Central memory CD4-positive, alpha-beta T cell (primary cell): ENCODE data around the gene PPARGC1A.

Experiments
- DNase-seq: peaks from one replicate; pipeline ENCODE4 v3.0.0; 2022

The PPARGC1A gene

GRCh38 chr4:23837371-23837770, 52.5 kb downstream of the PPARGC1A start:
- DNase-seq, result no peak

GRCh38 chr4:23835774-23836478, 53.9 kb downstream of the PPARGC1A start:
- no peak for DNase-seq

GRCh38 chr4:23828779-23829178, 61.1 kb downstream of the PPARGC1A start:
- no peak for DNase-seq

- DNase-seq, result no peak
Measured at GRCh38 chr4:23828020-23828715, 61.7 kb downstream of the PPARGC1A start.

GRCh38 chr4:23822181-23822580, 67.7 kb downstream of the PPARGC1A start:
- no peak for DNase-seq

GRCh38 chr4:23819041-23819511, 70.8 kb downstream of the PPARGC1A start:
- no peak for DNase-seq

GRCh38 chr4:23818097-23818885, 71.6 kb downstream of the PPARGC1A start:
- DNase-seq, result no peak

GRCh38 chr4:23814996-23815660, 74.7 kb downstream of the PPARGC1A start:
- DNase-seq, result no peak

GRCh38 chr4:23814587-23814986, 75.3 kb downstream of the PPARGC1A start:
- DNase-seq, result no peak

- no peak for DNase-seq
Measured at GRCh38 chr4:23811161-23811560, 78.7 kb downstream of the PPARGC1A start.

GRCh38 chr4:23805450-23805851, 84.4 kb downstream of the PPARGC1A start:
- DNase-seq, result no peak

- DNase-seq, result no peak
Measured at GRCh38 chr4:23789762-23790161, 100.1 kb downstream of the PPARGC1A start.

- no peak for DNase-seq
Measured at GRCh38 chr4:23788460-23788859, 101.4 kb downstream of the PPARGC1A start.

GRCh38 chr4:23788027-23788426, 101.8 kb downstream of the PPARGC1A start:
- DNase-seq, result no peak

GRCh38 chr4:23782778-23783437, 106.9 kb downstream of the PPARGC1A start:
- DNase-seq, result no peak

- DNase-seq, result no peak
Measured at GRCh38 chr4:23779839-23780238, 110.0 kb downstream of the PPARGC1A start.

GRCh38 chr4:23779422-23779821, 110.4 kb downstream of the PPARGC1A start:
- DNase-seq, result no peak

- DNase-seq, result no peak
Measured at GRCh38 chr4:23775694-23776093, 114.2 kb downstream of the PPARGC1A start.

- DNase-seq, result no peak
Measured at GRCh38 chr4:23774909-23775308, 114.9 kb downstream of the PPARGC1A start.

GRCh38 chr4:23773884-23774636, 115.8 kb downstream of the PPARGC1A start:
- DNase-seq, result no peak

- no peak for DNase-seq
Measured at GRCh38 chr4:23770011-23770410, 119.8 kb downstream of the PPARGC1A start.

GRCh38 chr4:23769406-23769805, 120.4 kb downstream of the PPARGC1A start:
- no peak for DNase-seq
